Neural progenitor cell (in vitro differentiated cells): Measurements from ENCODE around the gene SEMA4D. TPM values are rescaled to one million over a fixed set of nuclear protein-coding genes. Genes with fewer than 3 reads are reported as not detected.

Source experiments
- DNase-seq: peaks from one replicate; pipeline ENCODE4 v3.0.0-alpha.2; 2016; ENCODE audit warnings: low spot score
- H2AFZ ChIP-seq: fragments of 200-600 bp; sonication (generic); replicated peaks from 2 replicates; pipeline ENCODE4 v1.6.1; 2016; ENCODE audit warnings: antibody characterized with exemption
- H3F3A ChIP-seq: fragments of 200-600 bp; sonication (generic); 2 replicates; pipeline ENCODE4 v1.6.1; 2016; ENCODE audit warnings: antibody characterized with exemption, low read depth
- H3K27ac ChIP-seq: fragments of 200-600 bp; sonication (generic); 2 replicates; pipeline ENCODE4 v1.5.1; 2016; ENCODE audit warnings: mild to moderate bottlenecking
- H3K27me3 ChIP-seq: fragments of 200-600 bp; sonication (generic); 2 replicates; pipeline ENCODE4 v1.6.1; 2016; ENCODE audit warnings: mild to moderate bottlenecking, moderate library complexity
- H3K36me3 ChIP-seq: fragments of 200-600 bp; sonication (generic); 2 replicates; pipeline ENCODE4 v1.5.1; 2016
- H3K4me1 ChIP-seq: fragments of 200-600 bp; sonication (generic); 2 replicates; pipeline ENCODE4 v1.6.1; 2016; ENCODE audit warnings: mixed run types
- H3K4me2 ChIP-seq: fragments of 200-600 bp; sonication (generic); 2 replicates; pipeline ENCODE4 v1.6.1; 2016
- H3K4me3 ChIP-seq: fragments of 200-600 bp; sonication (generic); 2 replicates; pipeline ENCODE4 v1.5.1; 2016
- H3K79me2 ChIP-seq: fragments of 200-600 bp; sonication (generic); 2 replicates; pipeline ENCODE4 v1.6.1; 2016; ENCODE audit warnings: low read depth
- H3K9ac ChIP-seq: fragments of 200-600 bp; sonication (generic); 2 replicates; pipeline ENCODE4 v1.6.1; 2016
- H3K9me3 ChIP-seq: fragments of 200-600 bp; sonication (generic); 2 replicates; pipeline ENCODE4 v1.5.1; 2016; ENCODE audit warnings: low read depth
- H4K20me1 ChIP-seq: fragments of 200-600 bp; sonication (generic); 2 replicates; pipeline ENCODE4 v1.6.1; 2016; ENCODE audit warnings: low read depth
- H3K27ac Mint-ChIP-seq: 3 replicates; pipeline ENCODE4 v1.8.0; 2021; ENCODE audit warnings: mixed read lengths
- H3K27me3 Mint-ChIP-seq: 2 replicates; pipeline ENCODE4 v1.8.0; 2022; ENCODE audit warnings: low read depth, mild to moderate bottlenecking, inconsistent platforms, moderate library complexity, mixed read lengths; ENCODE audit not compliant: insufficient read depth
- H3K36me3 Mint-ChIP-seq: 3 replicates; pipeline ENCODE4 v1.8.0; 2021; ENCODE audit warnings: mixed read lengths
- H3K4me1 Mint-ChIP-seq: 3 replicates; pipeline ENCODE4 v1.8.0; 2021; ENCODE audit warnings: mixed read lengths
- H3K4me3 Mint-ChIP-seq: 3 replicates; pipeline ENCODE4 v1.8.0; 2021; ENCODE audit warnings: mild to moderate bottlenecking, moderate library complexity, mixed read lengths
- H3K9me3 Mint-ChIP-seq: 3 replicates; pipeline ENCODE4 v1.8.0; 2020; ENCODE audit warnings: mixed read lengths
- CTCF ChIP-seq: fragments of 200-600 bp; sonication (generic); IDR thresholded peaks from 2 replicates; pipeline ENCODE4 v1.5.1; 2017; ENCODE audit warnings: antibody characterized with exemption, mild to moderate bottlenecking
- EZH2 ChIP-seq: fragments of 200-600 bp; sonication (generic); IDR thresholded peaks from 2 replicates; pipeline ENCODE4 v1.6.1; 2017; ENCODE audit warnings: antibody characterized with exemption, mild to moderate bottlenecking, moderate library complexity
- EZH2phosphoT487 ChIP-seq: fragments of 200-600 bp; sonication (generic); IDR thresholded peaks from 2 replicates; pipeline ENCODE4 v1.6.1; 2017; ENCODE audit warnings: antibody characterized with exemption
- total RNA-seq: library from RNA; depleted of rRNA; stranded (reverse); fragments of >200 nt; gene quantifications from 2 replicates; pipeline ENCODE4 v1.2.3, GENCODE V29; 2015; ENCODE audit warnings: low replicate concordance

The SEMA4D gene
- total RNA-seq, 1 donor from 2014 or later = 19.1 TPM

GRCh38 chr9:89484475-89485404 lies 13.2 kb downstream of the SEMA4D start:
- no peak for TF ChIP-seq EZH2
- TF ChIP-seq EZH2phosphoT487 = no peak
- Mint-ChIP-seq H3K4me3 (no peak overlapping the region), H3K9me3 (peaks cover 6% of the 10 kb centered on the region), H3K4me1 (peaks cover 28% of the 10 kb centered on the region), H3K27me3 (peaks cover 2% of the 10 kb centered on the region), H3K27ac (no peak overlapping the region), H3K36me3 (peaks cover 10% of the 10 kb centered on the region)
- Histone ChIP-seq H3K4me1 (peaks cover 18% of the 10 kb centered on the region), H3K9ac (no peak overlapping the region), H3K4me2 (no peak overlapping the region), H3F3A (no peaks in the 10 kb centered on the region), H3K79me2 (peaks cover 82% of the 10 kb centered on the region), H2AFZ (no peak overlapping the region), H3K27me3 (no peaks in the 10 kb centered on the region), H3K27ac (no peak overlapping the region), H3K9me3 (no peaks in the 10 kb centered on the region), H3K4me3 (no peak overlapping the region), H3K36me3 (no peaks in the 10 kb centered on the region), H4K20me1 (peaks cover 35% of the 10 kb centered on the region)
- DNase-seq = no peak

GRCh38 chr9:89483592-89484474 lies 14.1 kb downstream of the SEMA4D start:
- Histone ChIP-seq H3F3A (no peaks in the 10 kb centered on the region), H3K27ac (no peak overlapping the region), H3K4me2 (no peak overlapping the region), H3K27me3 (no peaks in the 10 kb centered on the region), H3K36me3 (no peaks in the 10 kb centered on the region), H3K9ac (no peak overlapping the region), H2AFZ (no peak overlapping the region), H3K4me3 (no peak overlapping the region), H3K9me3 (no peaks in the 10 kb centered on the region), H4K20me1 (peaks cover 35% of the 10 kb centered on the region), H3K4me1 (peaks cover 18% of the 10 kb centered on the region), H3K79me2 (peaks cover 73% of the 10 kb centered on the region)
- Mint-ChIP-seq H3K4me1 (peaks cover 28% of the 10 kb centered on the region), H3K36me3 (peaks cover 10% of the 10 kb centered on the region), H3K9me3 (peaks cover 4% of the 10 kb centered on the region), H3K27me3 (peaks cover 2% of the 10 kb centered on the region), H3K27ac (peak overlapping the region; percentile 62), H3K4me3 (no peak overlapping the region)
- DNase-seq = no peak
- TF ChIP-seq EZH2 (no peak), EZH2phosphoT487 (no peak), CTCF (no peak)

- H3K27me3 Mint-ChIP-seq = peaks cover 2% of the 10 kb centered on the region
- peaks cover 2% of the 10 kb centered on the region for H3K9me3 Mint-ChIP-seq
- no peak overlapping the region for H2AFZ ChIP-seq
- H3K36me3 ChIP-seq = no peaks in the 10 kb centered on the region
- peaks cover 18% of the 10 kb centered on the region for H3K4me1 ChIP-seq
- peaks cover 69% of the 10 kb centered on the region for H3K79me2 ChIP-seq
- TF ChIP-seq CTCF (no peak), EZH2 (no peak), EZH2phosphoT487 (no peak)
- H3K9ac ChIP-seq = no peak overlapping the region
- H3K4me3 ChIP-seq = no peak overlapping the region
- no peaks in the 10 kb centered on the region for H3K9me3 ChIP-seq
- H4K20me1 ChIP-seq = peaks cover 32% of the 10 kb centered on the region
- peak overlapping the region; percentile 23 for H3K27ac ChIP-seq
- H3K4me1 Mint-ChIP-seq = peaks cover 34% of the 10 kb centered on the region
- no peak for DNase-seq
- peak overlapping the region; percentile 67 for H3K27ac Mint-ChIP-seq
- H3F3A ChIP-seq = no peaks in the 10 kb centered on the region
- no peak overlapping the region for H3K4me3 Mint-ChIP-seq
- H3K27me3 ChIP-seq = no peaks in the 10 kb centered on the region
- peak overlapping the region; percentile 31 for H3K4me2 ChIP-seq
- H3K36me3 Mint-ChIP-seq = peaks cover 9% of the 10 kb centered on the region
Measured at GRCh38 chr9:89482901-89483361, 15.0 kb downstream of the SEMA4D start.
